Measurements from ENCODE around the gene SLC41A3.

DNA sequence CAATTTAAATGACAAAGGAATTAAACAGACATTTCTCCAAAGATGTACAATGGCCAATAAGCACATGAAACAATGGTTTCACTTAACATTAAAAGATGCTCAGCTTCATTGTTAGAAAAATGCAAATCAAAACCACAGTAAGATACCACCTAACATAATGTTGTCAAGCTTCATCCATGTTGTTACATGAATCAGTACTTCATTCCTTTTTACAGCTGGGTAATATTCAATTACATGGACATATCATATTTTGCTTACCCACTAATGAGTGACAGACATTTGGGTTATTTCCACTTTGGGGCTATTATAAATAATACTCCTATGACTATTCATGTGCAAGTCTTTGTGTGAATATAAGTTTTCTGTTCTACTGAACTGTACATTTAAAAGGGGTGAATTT is 7.8 kb downstream of the SLC41A3 start:
- TF ChIP-seq, protein P1, sequence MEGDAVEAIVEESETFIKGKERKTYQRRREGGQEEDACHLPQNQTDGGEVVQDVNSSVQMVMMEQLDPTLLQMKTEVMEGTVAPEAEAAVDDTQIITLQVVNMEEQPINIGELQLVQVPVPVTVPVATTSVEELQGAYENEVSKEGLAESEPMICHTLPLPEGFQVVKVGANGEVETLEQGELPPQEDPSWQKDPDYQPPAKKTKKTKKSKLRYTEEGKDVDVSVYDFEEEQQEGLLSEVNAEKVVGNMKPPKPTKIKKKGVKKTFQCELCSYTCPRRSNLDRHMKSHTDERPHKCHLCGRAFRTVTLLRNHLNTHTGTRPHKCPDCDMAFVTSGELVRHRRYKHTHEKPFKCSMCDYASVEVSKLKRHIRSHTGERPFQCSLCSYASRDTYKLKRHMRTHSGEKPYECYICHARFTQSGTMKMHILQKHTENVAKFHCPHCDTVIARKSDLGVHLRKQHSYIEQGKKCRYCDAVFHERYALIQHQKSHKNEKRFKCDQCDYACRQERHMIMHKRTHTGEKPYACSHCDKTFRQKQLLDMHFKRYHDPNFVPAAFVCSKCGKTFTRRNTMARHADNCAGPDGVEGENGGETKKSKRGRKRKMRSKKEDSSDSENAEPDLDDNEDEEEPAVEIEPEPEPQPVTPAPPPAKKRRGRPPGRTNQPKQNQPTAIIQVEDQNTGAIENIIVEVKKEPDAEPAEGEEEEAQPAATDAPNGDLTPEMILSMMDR (IDR thresholded peaks at IDR 0.05; ENCODE audit: low read length), result no peak
- no peak for TF ChIP-seq EZH2 (optimal IDR thresholded peaks at IDR 0.05; ENCODE audit: low read depth, low read length)
